SK-N-SH treated with all-trans-retinoic acid at 6 μM for 48 hours (cell line): ENCODE data around the gene SBF2.

Experiments
- ATAC-seq: fragments of 200-7000 bp; cut with Tn5 transposase; 3 replicates; pipeline ENCODE4 v1.9.1; 2020; ENCODE audit warnings: mild to moderate bottlenecking, moderate library complexity
- ARNTL ChIP-seq: fragments of 450-650 bp; formaldehyde crosslinking; IDR thresholded peaks from 2 replicates; pipeline ENCODE4 v1.5.0; 2020; ENCODE audit warnings: low read depth, mild to moderate bottlenecking, moderate library complexity, borderline replicate concordance
- BACH2 ChIP-seq: fragments of 250-450 bp; sonication (Bioruptor Pico); IDR thresholded peaks from 2 replicates; pipeline ENCODE4 v1.9.0; 2021; ENCODE audit warnings: mild to moderate bottlenecking, borderline replicate concordance
- CSDC2 ChIP-seq: fragments of 250-450 bp; sonication (Bioruptor Pico); IDR thresholded peaks from 2 replicates; pipeline ENCODE4 v1.5.0; 2020; ENCODE audit warnings: mild to moderate bottlenecking, moderate library complexity
- CSRNP3 ChIP-seq: fragments of 250-450 bp; sonication (Bioruptor Pico); IDR thresholded peaks from 2 replicates; pipeline ENCODE4 v1.5.1; 2021; ENCODE audit warnings: mild to moderate bottlenecking, moderate library complexity
- ESRRG ChIP-seq: fragments of 250-450 bp; sonication (Bioruptor Pico); IDR thresholded peaks from 2 replicates; pipeline ENCODE4 v1.6.1; 2021; ENCODE audit warnings: mild to moderate bottlenecking
- GLIS3 ChIP-seq: fragments of 250-450 bp; sonication (Bioruptor Pico); IDR thresholded peaks from 2 replicates; pipeline ENCODE4 v1.5.0; 2020; ENCODE audit warnings: mild to moderate bottlenecking, moderate library complexity
- ISL1 ChIP-seq: fragments of 250-450 bp; sonication (Bioruptor Pico); IDR thresholded peaks from 2 replicates; pipeline ENCODE4 v2.1.2; 2022; ENCODE audit warnings: mild to moderate bottlenecking, moderate library complexity
- OSR1 ChIP-seq: fragments of 250-450 bp; sonication (Bioruptor Pico); IDR thresholded peaks from 2 replicates; pipeline ENCODE4 v1.8.0; 2022; ENCODE audit warnings: moderate library complexity, mild to moderate bottlenecking, inconsistent platforms
- PATZ1 ChIP-seq: fragments of 250-450 bp; sonication (Bioruptor Pico); IDR thresholded peaks from 2 replicates; pipeline ENCODE4 v1.8.0; 2020; ENCODE audit warnings: mild to moderate bottlenecking, moderate library complexity, borderline replicate concordance
- POU6F1 ChIP-seq: fragments of 250-450 bp; sonication (Bioruptor Pico); IDR thresholded peaks from 2 replicates; pipeline ENCODE4 v1.8.0; 2021; ENCODE audit warnings: low read depth, mild to moderate bottlenecking, moderate library complexity, borderline replicate concordance
- PPARA ChIP-seq: fragments of 250-450 bp; sonication (Bioruptor Pico); IDR thresholded peaks from 2 replicates; pipeline ENCODE4 v1.5.0; 2020; ENCODE audit warnings: mild to moderate bottlenecking, borderline replicate concordance
- RARB ChIP-seq: fragments of 250-450 bp; sonication (Bioruptor Pico); IDR thresholded peaks from 2 replicates; pipeline ENCODE4 v1.8.0; 2021; ENCODE audit warnings: mild to moderate bottlenecking, moderate library complexity
- SNAI2 ChIP-seq: fragments of 250-450 bp; sonication (Bioruptor Pico); IDR thresholded peaks from 2 replicates; pipeline ENCODE4 v1.5.0; 2020; ENCODE audit warnings: mild to moderate bottlenecking, moderate library complexity
- TCF4 ChIP-seq: fragments of 250-450 bp; sonication (Bioruptor Pico); IDR thresholded peaks from 2 replicates; pipeline ENCODE4 v1.8.0; 2021; ENCODE audit warnings: mild to moderate bottlenecking, moderate library complexity, borderline replicate concordance
- TOX ChIP-seq: fragments of 250-450 bp; sonication (Bioruptor Pico); IDR thresholded peaks from 2 replicates; pipeline ENCODE4 v1.8.0; 2021; ENCODE audit warnings: mild to moderate bottlenecking, moderate library complexity, borderline replicate concordance
- TSHZ2 ChIP-seq: fragments of 250-450 bp; sonication (Bioruptor Pico); IDR thresholded peaks from 2 replicates; pipeline ENCODE4 v1.5.0; 2020; ENCODE audit warnings: mild to moderate bottlenecking, moderate library complexity
- ZC3H10 ChIP-seq: fragments of 250-450 bp; sonication (Bioruptor Pico); IDR thresholded peaks from 2 replicates; pipeline ENCODE4 v1.5.1; 2021; ENCODE audit warnings: mild to moderate bottlenecking, moderate library complexity
- ZFP3 ChIP-seq: fragments of 250-450 bp; sonication (Bioruptor Pico); IDR thresholded peaks from 2 replicates; pipeline ENCODE4 v1.5.0; 2020; ENCODE audit warnings: mild to moderate bottlenecking, moderate library complexity
- ZFP30 ChIP-seq: fragments of 450-650 bp; formaldehyde crosslinking; IDR thresholded peaks from 2 replicates; pipeline ENCODE4 v1.5.0; 2022; ENCODE audit warnings: mild to moderate bottlenecking, moderate library complexity
- ZNF565 ChIP-seq: fragments of 450-650 bp; formaldehyde crosslinking; conservative IDR thresholded peaks from 2 replicates; pipeline ENCODE4 v1.5.0; 2020; ENCODE audit warnings: low read depth, mild to moderate bottlenecking, moderate library complexity
- ZNF8 ChIP-seq: fragments of 450-650 bp; formaldehyde crosslinking; IDR thresholded peaks from 2 replicates; pipeline ENCODE4 v1.5.0; 2020; ENCODE audit warnings: mild to moderate bottlenecking, moderate library complexity

Gene SBF2

GRCh38 chr11:9773524-9773923 is 520.5 kb downstream of the SBF2 start:
- no peak for TF ChIP-seq SNAI2 (CRISPR knock-in tag)
- TF ChIP-seq TSHZ2 (CRISPR knock-in tag): no peak
- TF ChIP-seq CSDC2 (CRISPR knock-in tag): no peak
- TF ChIP-seq PATZ1 (CRISPR knock-in tag): no peak
- TF ChIP-seq BACH2 (CRISPR knock-in tag): no peak
- no peak for ATAC-seq

- no peak for ATAC-seq
- TF ChIP-seq PPARA: no peak
- TF ChIP-seq TOX: no peak
- TF ChIP-seq ZNF8 (CRISPR knock-in tag): no peak
- TF ChIP-seq GLIS3 (CRISPR knock-in tag): no peak
These were observed 521.8 kb downstream of the SBF2 start for GRCh38 chr11:9772218-9772617.

GRCh38 chr11:9771071-9771511 is 522.9 kb downstream of the SBF2 start:
- TF ChIP-seq GLIS3 (CRISPR knock-in tag) (no peak), ISL1 (peak; percentile 57; the same call in 1 of the 2 replicates)
- no peak for ATAC-seq

- TF ChIP-seq ISL1: no peak
- no peak for TF ChIP-seq ZNF565 (CRISPR knock-in tag)
- TF ChIP-seq BACH2 (CRISPR knock-in tag): no peak
- ATAC-seq: no peak
These were observed 524.4 kb downstream of the SBF2 start for GRCh38 chr11:9769621-9770020.

- no peak for TF ChIP-seq ARNTL (CRISPR knock-in tag)
- no peak for TF ChIP-seq ZNF8 (CRISPR knock-in tag)
- TF ChIP-seq TOX: no peak
- no peak for TF ChIP-seq CSDC2 (CRISPR knock-in tag)
- TF ChIP-seq PPARA: no peak
- TF ChIP-seq OSR1 (CRISPR knock-in tag): no peak
- TF ChIP-seq ZC3H10 (CRISPR knock-in tag): no peak
- no peak for TF ChIP-seq GLIS3 (CRISPR knock-in tag)
- TF ChIP-seq POU6F1 (CRISPR knock-in tag): no peak
- TF ChIP-seq RARB (CRISPR knock-in tag): no peak
- TF ChIP-seq ZNF565 (CRISPR knock-in tag): no peak
- TF ChIP-seq ISL1: no peak
- no peak for TF ChIP-seq ZFP3 (CRISPR knock-in tag)
- no peak for TF ChIP-seq TCF4 (CRISPR knock-in tag)
- TF ChIP-seq SNAI2 (CRISPR knock-in tag): no peak
- peak; percentile 86 for ATAC-seq
These were observed 528.5 kb downstream of the SBF2 start for GRCh38 chr11:9765320-9766101.

- ATAC-seq: no peak
- TF ChIP-seq TOX (no peak), ZNF8 (CRISPR knock-in tag) (no peak), TCF4 (CRISPR knock-in tag) (no peak), CSDC2 (CRISPR knock-in tag) (no peak), BACH2 (CRISPR knock-in tag) (no peak), OSR1 (CRISPR knock-in tag) (no peak), CSRNP3 (CRISPR knock-in tag) (no peak), ZFP3 (CRISPR knock-in tag) (no peak), ESRRG (no peak), ISL1 (no peak), GLIS3 (CRISPR knock-in tag) (no peak), ZNF565 (CRISPR knock-in tag) (no peak), PATZ1 (CRISPR knock-in tag) (no peak), RARB (CRISPR knock-in tag) (no peak), ZFP30 (no peak)
These were observed 530.7 kb downstream of the SBF2 start for GRCh38 chr11:9763301-9763700.
